ENCODE measurements around the gene ZNF397.

Gene ZNF397

GRCh38 chr18:35267161-35267651 lies 26.4 kb downstream of the ZNF397 start:
- no peaks in the 10 kb centered on the region for H3F3A ChIP-seq (ENCODE audit: control insufficient read depth, insufficient read depth)
- H3K27ac ChIP-seq (ENCODE audit: low read depth, low read length) = no peak overlapping the region
- H3K9me2 ChIP-seq (replicated peaks; ENCODE audit: control insufficient read depth, low read length) = no peaks in the 10 kb centered on the region
- H3K9me3 ChIP-seq (ENCODE audit: control insufficient read depth, insufficient read depth, low read length) = peaks cover 17% of the 10 kb centered on the region
- H4K20me1 ChIP-seq (ENCODE audit: control insufficient read depth, insufficient read depth, low read depth, low read length) = no peaks in the 10 kb centered on the region
- H3K4me1 ChIP-seq (ENCODE audit: control insufficient read depth, low read length) = peaks cover 15% of the 10 kb centered on the region
- peaks cover 8% of the 10 kb centered on the region for H3K36me3 ChIP-seq (ENCODE audit: control insufficient read depth, low read length)
- H3K79me2 ChIP-seq (ENCODE audit: control insufficient read depth, low read length) = no peaks in the 10 kb centered on the region
- no peaks in the 10 kb centered on the region for H3K27me3 ChIP-seq (ENCODE audit: control insufficient read depth, low read length)
- no peak for TF ChIP-seq EZH2phosphoT487 (IDR thresholded peaks at IDR 0.05; ENCODE audit: borderline replicate concordance, low read length)
- no peak for TF ChIP-seq CTCF (IDR thresholded peaks at IDR 0.05; ENCODE audit: low read depth, low read length, poor library complexity, severe bottlenecking)
- H3K4me3 ChIP-seq (ENCODE audit: low read length) = no peak overlapping the region
- no peak overlapping the region for H3K4me2 ChIP-seq (ENCODE audit: low read length)

- TF ChIP-seq EZH2phosphoT487 (IDR thresholded peaks at IDR 0.05; ENCODE audit: borderline replicate concordance, low read length) = no peak
- TF ChIP-seq CTCF (IDR thresholded peaks at IDR 0.05; ENCODE audit: low read depth, low read length, poor library complexity, severe bottlenecking) = no peak
- no peak overlapping the region for H3K4me3 ChIP-seq (ENCODE audit: low read length)
Observed at GRCh38 chr18:35267809-35268208, 27.0 kb downstream of the ZNF397 start.

GRCh38 chr18:35268821-35269220 lies 28.0 kb downstream of the ZNF397 start:
- no peaks in the 10 kb centered on the region for H3K79me2 ChIP-seq (ENCODE audit: control insufficient read depth, low read length)
- H3K36me3 ChIP-seq (ENCODE audit: control insufficient read depth, low read length) = peaks cover 7% of the 10 kb centered on the region; the same call in 1 of the 2 replicates
- peak overlapping the region; percentile 29 for H3K4me2 ChIP-seq (ENCODE audit: low read length)
- H3K4me3 ChIP-seq (ENCODE audit: low read length) = no peak overlapping the region
- TF ChIP-seq EZH2phosphoT487 (IDR thresholded peaks at IDR 0.05; ENCODE audit: borderline replicate concordance, low read length) = no peak
- no peak for TF ChIP-seq CTCF (IDR thresholded peaks at IDR 0.05; ENCODE audit: low read depth, low read length, poor library complexity, severe bottlenecking)
- no peaks in the 10 kb centered on the region for H3F3A ChIP-seq (ENCODE audit: control insufficient read depth, insufficient read depth)
- H4K20me1 ChIP-seq (ENCODE audit: control insufficient read depth, insufficient read depth, low read depth, low read length) = no peaks in the 10 kb centered on the region
- peaks cover 22% of the 10 kb centered on the region for H3K9me3 ChIP-seq (ENCODE audit: control insufficient read depth, insufficient read depth, low read length)
- H3K27me3 ChIP-seq (ENCODE audit: control insufficient read depth, low read length) = no peaks in the 10 kb centered on the region
- peaks cover 15% of the 10 kb centered on the region for H3K4me1 ChIP-seq (ENCODE audit: control insufficient read depth, low read length)
- H3K9me2 ChIP-seq (replicated peaks; ENCODE audit: control insufficient read depth, low read length) = no peaks in the 10 kb centered on the region
- peak overlapping the region; percentile 27; the same call in 1 of the 2 replicates for H3K27ac ChIP-seq (ENCODE audit: low read depth, low read length)

More at GRCh38 chr18:35267809-35268208, 27.0 kb downstream of the ZNF397 start:
- no peak overlapping the region for H3K27ac ChIP-seq (ENCODE audit: low read depth, low read length)
- H3K4me1 ChIP-seq (ENCODE audit: control insufficient read depth, low read length) = peaks cover 15% of the 10 kb centered on the region
- peaks cover 8% of the 10 kb centered on the region for H3K36me3 ChIP-seq (ENCODE audit: control insufficient read depth, low read length)
- H4K20me1 ChIP-seq (ENCODE audit: control insufficient read depth, insufficient read depth, low read depth, low read length) = no peaks in the 10 kb centered on the region
- H3K9me2 ChIP-seq (replicated peaks; ENCODE audit: control insufficient read depth, low read length) = no peaks in the 10 kb centered on the region
- no peak overlapping the region for H3K4me2 ChIP-seq (ENCODE audit: low read length)
- H3K27me3 ChIP-seq (ENCODE audit: control insufficient read depth, low read length) = no peaks in the 10 kb centered on the region
- no peaks in the 10 kb centered on the region for H3F3A ChIP-seq (ENCODE audit: control insufficient read depth, insufficient read depth)
- peaks cover 17% of the 10 kb centered on the region for H3K9me3 ChIP-seq (ENCODE audit: control insufficient read depth, insufficient read depth, low read length)
- H3K79me2 ChIP-seq (ENCODE audit: control insufficient read depth, low read length) = no peaks in the 10 kb centered on the region

Data from DOHH2 (cell line).